Measurements from ENCODE around the gene CFD. TPM values are rescaled to one million over a fixed set of nuclear protein-coding genes. Genes with fewer than 3 reads are reported as not detected.

Gene CFD
- total RNA-seq, 2 experiments from 2014 or later: 2.3 to 2.9 TPM

DNA sequence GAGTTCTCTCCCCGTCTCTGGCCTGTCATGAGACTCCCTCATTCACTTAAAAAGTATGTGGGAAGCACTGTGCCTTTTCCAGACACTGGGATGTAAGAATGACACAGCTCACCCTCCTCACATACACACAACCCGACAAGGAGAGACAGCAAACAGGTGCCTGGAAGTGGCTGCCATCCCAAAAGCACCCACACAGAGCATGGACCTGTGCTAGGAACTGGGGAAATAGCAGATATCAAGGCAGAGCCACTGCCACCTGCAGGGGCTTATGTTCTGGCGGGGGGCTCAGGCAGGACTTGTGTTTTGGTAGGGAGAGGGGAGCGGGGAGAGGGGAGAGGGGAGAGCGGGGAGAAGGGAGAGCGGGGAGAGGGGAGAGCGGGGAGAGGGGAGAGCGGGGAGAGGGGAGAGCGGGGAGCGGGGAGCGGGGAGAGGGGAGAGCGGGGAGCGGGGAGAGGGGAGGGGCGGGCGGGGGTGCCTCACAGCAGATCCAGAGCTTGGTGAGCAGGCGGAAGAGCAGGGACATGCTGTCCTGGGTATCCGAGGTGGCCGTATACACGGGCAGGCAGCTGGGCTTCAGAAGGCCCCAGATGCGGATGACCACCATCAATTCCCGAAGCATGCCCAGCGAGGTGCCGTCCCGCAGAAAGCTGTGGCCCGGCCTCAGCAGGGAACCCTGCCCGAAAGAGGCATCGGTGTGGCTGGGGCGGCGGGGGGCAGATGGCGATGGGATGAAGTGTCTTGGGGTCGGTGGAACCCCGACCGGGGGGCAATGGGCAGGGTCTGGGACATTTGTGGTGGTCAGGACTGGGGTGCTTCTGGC is 12.2 kb downstream of the CFD start:
- Histone ChIP-seq H3K36me3 (ENCODE audit: insufficient read depth, low read length) (peaks cover 46% of the 10 kb centered on the region), H3K4me3 (ENCODE audit: low read length) (peak overlapping the region; percentile 58), H3K4me1 (ENCODE audit: insufficient read depth, low read length) (peaks cover 16% of the 10 kb centered on the region), H3K9me3 (ENCODE audit: control insufficient read depth in 1 of 2, insufficient read depth in 1 of 2, low read length in 2 of 2) (no peaks in the 10 kb centered on the region), H3K27me3 (ENCODE audit: control insufficient read depth in 1 of 2, insufficient read depth in 2 of 2, low read length in 2 of 2) (no peaks in the 10 kb centered on the region), H3K27ac (ENCODE audit: low read depth in 1 of 2, low read length in 2 of 2) (peak overlapping the region; percentile 41 to 62)
- intact Hi-C loops (cut with DNase I, micrococcal nuclease): loop anchor here (2.0 kb wide), 1 partner anchor 21 kb away; the partner anchor contains the start of genes MED16 (in 2 of the 2) and RNU6-9 (in 2 of the 2)
- peaks cover 37% of the 10 kb centered on the region for H3K36me3 Mint-ChIP-seq (ENCODE audit: low read depth)
- TF ChIP-seq CTCF (IDR thresholded peaks at IDR 0.05): no peak
- peaks cover 18% of the 10 kb centered on the region for H3K4me1 Mint-ChIP-seq (ENCODE audit: low read depth)
- H3K9me3 Mint-ChIP-seq: no peaks in the 10 kb centered on the region
- POLR2A ChIA-PET: interaction anchor here (1.1 to 3.1 kb wide), 6 partner anchors 8 to 113 kb away, joined by 5 to 11 read pairs (median 7); partner anchors contain the start of genes MED16, RNU6-9 and WDR18
- ATAC-seq (ENCODE audit: poor library complexity) (no peak), DNase-seq (peak in 5 of 14 experiments; percentile 29 to 69 (median 52))
- H3K4me3 Mint-ChIP-seq: peak overlapping the region; percentile 89
- peak overlapping the region; percentile 94 for H3K27ac Mint-ChIP-seq
- CTCF ChIA-PET: interaction anchor here (1.1 to 2.1 kb wide), 2 partner anchors 8 to 369 kb away, joined by 3 to 13 read pairs; no protein-coding TSS in a partner anchor
- no peaks in the 10 kb centered on the region for H3K27me3 Mint-ChIP-seq

- H3K27me3 Mint-ChIP-seq: no peaks in the 10 kb centered on the region
- H3K27ac Mint-ChIP-seq: peak overlapping the region; percentile 94
- no peaks in the 10 kb centered on the region for H3K9me3 Mint-ChIP-seq
- CTCF ChIA-PET: interaction anchor here (2.1 kb wide), 1 partner anchor 9 kb away, joined by 13 read pairs; no protein-coding TSS in a partner anchor
- peaks cover 16% of the 10 kb centered on the region for H3K4me1 ChIP-seq (ENCODE audit: insufficient read depth, low read length)
- no peaks in the 10 kb centered on the region for H3K27me3 ChIP-seq (ENCODE audit: control insufficient read depth in 1 of 2, insufficient read depth in 2 of 2, low read length in 2 of 2)
- ATAC-seq (ENCODE audit: poor library complexity): peak; percentile 82
- no peak for TF ChIP-seq CTCF (IDR thresholded peaks at IDR 0.05)
- POLR2A ChIA-PET: interaction anchor here (0.6 to 3.1 kb wide), 10 partner anchors 8 to 1604 kb away, joined by 3 to 11 read pairs (median 5); partner anchors contain the start of genes MED16, RNU6-9 and WDR18
- peak overlapping the region; percentile 58 for H3K4me3 ChIP-seq (ENCODE audit: low read length)
- H3K27ac ChIP-seq (ENCODE audit: low read depth in 1 of 2, low read length in 2 of 2): peak overlapping the region; percentile 41 to 62
- H3K4me3 Mint-ChIP-seq: peak overlapping the region; percentile 89
- H3K36me3 ChIP-seq (ENCODE audit: insufficient read depth, low read length): peaks cover 46% of the 10 kb centered on the region
- peaks cover 39% of the 10 kb centered on the region for H3K36me3 Mint-ChIP-seq (ENCODE audit: low read depth)
- no peaks in the 10 kb centered on the region for H3K9me3 ChIP-seq (ENCODE audit: control insufficient read depth in 1 of 2, insufficient read depth in 1 of 2, low read length in 2 of 2)
- intact Hi-C loops (cut with DNase I, micrococcal nuclease): loop anchor here (2.0 kb wide), 1 partner anchor 20 kb away; the partner anchor contains the start of genes MED16 (in 2 of the 2) and RNU6-9 (in 2 of the 2)
- peaks cover 18% of the 10 kb centered on the region for H3K4me1 Mint-ChIP-seq (ENCODE audit: low read depth)
- peak; percentile 72 to 93 (median 80) for DNase-seq
These were observed 12.9 kb downstream of the CFD start for GRCh38 chr19:872266-872951.

- Mint-ChIP-seq H3K36me3 (ENCODE audit: low read depth) (peaks cover 34% of the 10 kb centered on the region), H3K9me3 (no peaks in the 10 kb centered on the region), H3K27ac (peak overlapping the region; percentile 94), H3K27me3 (no peaks in the 10 kb centered on the region), H3K4me3 (peak overlapping the region; percentile 54), H3K4me1 (ENCODE audit: low read depth) (peaks cover 18% of the 10 kb centered on the region)
- no peak overlapping the region for H3K4me3 ChIP-seq (ENCODE audit: low read length)
- TF ChIP-seq CTCF (IDR thresholded peaks at IDR 0.05): no peak
- H3K36me3 ChIP-seq (ENCODE audit: insufficient read depth, low read length): peaks cover 40% of the 10 kb centered on the region
- ChIA-PET POLR2A (interaction anchor here (0.6 to 3.1 kb wide), 11 partner anchors 9 to 1604 kb away, joined by 3 to 11 read pairs (median 5); partner anchors contain the start of genes MED16, RNU6-9 and WDR18), CTCF (interaction anchor here (0.9 to 2.1 kb wide), 2 partner anchors 10 to 47 kb away, joined by 4 to 13 read pairs; no protein-coding TSS in a partner anchor)
- peak overlapping the region in 1 of 2 donors; percentile 7 for H3K27ac ChIP-seq (ENCODE audit: low read depth in 1 of 2, low read length in 2 of 2)
- H3K9me3 ChIP-seq (ENCODE audit: control insufficient read depth in 1 of 2, insufficient read depth in 1 of 2, low read length in 2 of 2): no peaks in the 10 kb centered on the region
- peaks cover 16% of the 10 kb centered on the region for H3K4me1 ChIP-seq (ENCODE audit: insufficient read depth, low read length)
- ATAC-seq (ENCODE audit: poor library complexity): peak; percentile 90
- intact Hi-C loops (cut with DNase I, micrococcal nuclease): loop anchor here (2.0 kb wide), 1 partner anchor 20 kb away; the partner anchor contains the start of genes MED16 (in 2 of the 2) and RNU6-9 (in 2 of the 2)
- peak; percentile 72 to 92 (median 78) for DNase-seq
- H3K27me3 ChIP-seq (ENCODE audit: control insufficient read depth in 1 of 2, insufficient read depth in 2 of 2, low read length in 2 of 2): no peaks in the 10 kb centered on the region
These were observed 13.6 kb downstream of the CFD start for GRCh38 chr19:873084-873483.
